HepG2 (cell line): Measurements from ENCODE around the gene NUDT19. TPM values are rescaled to one million over a fixed set of nuclear protein-coding genes. Genes with fewer than 3 reads are reported as not detected.

Experiments
- ATAC-seq: fragments of 200-7000 bp; cut with Tn5 transposase; 3 replicates; pipeline ENCODE4 v1.9.1; 2020; ENCODE audit warnings: mild to moderate bottlenecking, moderate library complexity
- BruUV-seq: library from RNA; stranded (reverse); fragments of 400-500 nt; replicated peaks from 2 replicates; lab custom pipeline; 2021; lab: Mats Ljungman, UMichigan
- CTCF ChIA-PET: fragments of 300-600 bp; formaldehyde crosslinking; extraction: SDS; loops from one replicate; lab custom pipeline; 2021; ENCODE audit warnings: low total read pairs, inconsistent platforms, low intra/inter-chr PET ratio; lab: Yijun Ruan, JAX
- POLR2A ChIA-PET: fragments of 350-600 bp; sonication (Branson Sonifier 250); formaldehyde crosslinking; loops from one replicate; lab custom pipeline; 2020; ENCODE audit warnings: antibody characterized with exemption, inconsistent platforms; lab: Yijun Ruan, JAX
- DNase-seq: peaks from one replicate; pipeline ENCODE4 v3.0.0-alpha.2; 2015; ENCODE audit warnings: low spot score
- FAIRE-seq: peaks from 3 replicates; lab custom pipeline; 2011; peaks lifted over from hg19 to GRCh38; lab: Jason Lieb, UNC
- H2AFZ ChIP-seq: one replicate; pipeline ENCODE4 v1.6.1; 2011; ENCODE audit warnings: low read length, inconsistent platforms
- H3K27ac ChIP-seq: fragments of 300-600 bp; 3 replicates; pipeline ENCODE4 v1.8.0; 2011; ENCODE audit warnings: mixed run types, mild to moderate bottlenecking, mixed read lengths, low read length, inconsistent platforms; ENCODE audit not compliant: insufficient read depth; ENCODE audit errors: extremely low read length
- H3K27me3 ChIP-seq, 2 experiments: fragments of 200-600 bp in 1 of 2; 2 replicates in 1 of 2; 3 replicates in 1 of 2; pipeline versions ENCODE4 v1.6.0 to v1.8.0; 2011; ENCODE audit warnings: low read length in 2 of 2, mild to moderate bottlenecking in 2 of 2, moderate library complexity in 2 of 2, inconsistent platforms in 1 of 2; ENCODE audit not compliant: insufficient read depth in 2 of 2, control insufficient read depth in 1 of 2
- H3K36me3 ChIP-seq, 2 experiments: fragments of 200-600 bp in 1 of 2; replicated peaks in 1 of 2; 2 replicates in 1 of 2; 3 replicates in 1 of 2; pipeline versions ENCODE4 v1.5.1 to v1.8.0; 2011; ENCODE audit warnings: low read length in 2 of 2, inconsistent platforms in 1 of 2; ENCODE audit not compliant: insufficient read depth in 2 of 2, control insufficient read depth in 1 of 2
- H3K4me1 ChIP-seq: 2 replicates; pipeline ENCODE4 v1.5.1; 2012; ENCODE audit warnings: low read length, inconsistent platforms; ENCODE audit not compliant: insufficient read depth
- H3K4me2 ChIP-seq: 2 replicates; pipeline ENCODE4 v1.6.0; 2011; ENCODE audit warnings: low read depth, low read length, inconsistent platforms
- H3K4me3 ChIP-seq, 3 experiments: fragments of 200-600 bp in 1 of 3; sonication (generic), shearing (Covaris generic) in 1 of 3; replicated peaks in 1 of 3; 2 replicates each; pipeline ENCODE4 v1.5.1; 2011 to 2016; ENCODE audit warnings: low read length in 3 of 3, inconsistent platforms in 2 of 3, low read depth in 2 of 3, mild to moderate bottlenecking in 2 of 3, control low read depth in 1 of 3, mixed read lengths in 1 of 3; ENCODE audit not compliant: insufficient read depth in 1 of 3
- H3K79me2 ChIP-seq: one replicate; pipeline ENCODE4 v1.6.1; 2011; ENCODE audit warnings: low read length, inconsistent platforms; ENCODE audit not compliant: insufficient read depth
- H3K9ac ChIP-seq: 2 replicates; pipeline ENCODE4 v1.6.0; 2011; ENCODE audit warnings: mild to moderate bottlenecking, low read depth, low read length, inconsistent platforms; ENCODE audit not compliant: insufficient read depth
- H3K9me3 ChIP-seq: 2 replicates; pipeline ENCODE4 v1.5.1; 2012; ENCODE audit warnings: mild to moderate bottlenecking, low read length
- H4K20me1 ChIP-seq: 2 replicates; pipeline ENCODE4 v1.6.0; 2011; ENCODE audit warnings: inconsistent platforms, mild to moderate bottlenecking, low read length, moderate library complexity; ENCODE audit not compliant: insufficient read depth
- HDAC6 ChIP-seq: fragments of 200-600 bp; sonication (generic); IDR thresholded peaks from 2 replicates; pipeline ENCODE4 v1.7.0; 2017; ENCODE audit warnings: mild to moderate bottlenecking, antibody characterized with exemption, low read length, low read depth
- KAT2B ChIP-seq: fragments of 150-350 bp; IDR thresholded peaks from 2 replicates; pipeline ENCODE4 v1.6.1; 2014; ENCODE audit warnings: low read depth, low read length, borderline replicate concordance
- MED1 ChIP-seq: sonication (generic); formaldehyde crosslinking; IDR thresholded peaks from 2 replicates; pipeline ENCODE4 v1.4.0; 2020; ENCODE audit warnings: missing genetic modification reagents
- ZNF101 ChIP-seq: sonication (generic); formaldehyde crosslinking; IDR thresholded peaks from 2 replicates; pipeline ENCODE4 v1.4.0; 2020; ENCODE audit warnings: mild to moderate bottlenecking, low read depth, missing genetic modification reagents, borderline replicate concordance
- ZNF562 ChIP-seq: sonication (generic); formaldehyde crosslinking; IDR thresholded peaks from 2 replicates; pipeline ENCODE4 v1.8.0; 2022; ENCODE audit warnings: missing genetic modification reagents, borderline replicate concordance
- ZNF713 ChIP-seq: sonication (generic); formaldehyde crosslinking; IDR thresholded peaks from 2 replicates; pipeline ENCODE4 v1.4.0; 2020; ENCODE audit warnings: mild to moderate bottlenecking, missing genetic modification reagents
- ZNF75D ChIP-seq: sonication (generic); formaldehyde crosslinking; IDR thresholded peaks from 2 replicates; pipeline ENCODE4 v1.8.1; 2023; ENCODE audit warnings: missing genetic modification reagents, mild to moderate bottlenecking, borderline replicate concordance
- ZNF883 ChIP-seq: sonication (generic); formaldehyde crosslinking; IDR thresholded peaks from 2 replicates; pipeline ENCODE4 v1.5.1; 2020; ENCODE audit warnings: mild to moderate bottlenecking, missing genetic modification reagents; ENCODE audit errors: not compliant biosample characterization
- WGBS: methylation state at CpG from one replicate; pipeline ENCODE4 v1.1.6; 2017; ENCODE audit warnings: low lambda C conversion rate; 5-methylcytosine and 5-hydroxymethylcytosine counted together
- in situ Hi-C: cut with HindIII; loops from 2 replicates; pipeline ENCODE4 v1.10.0; 2017; ENCODE audit warnings: low pct_unique_long_range_greater_than_20kb; ENCODE audit not compliant: extremely low pct_ligation_motif_present
- intact Hi-C: fragments of 100-400 bp; cut with micrococcal nuclease; formaldehyde crosslinking; loops from one replicate; pipeline ENCODE4 v1.10.0; 2022; ENCODE audit not compliant: unreplicated experiment
- polyA plus RNA-seq, 8 experiments: library from polyadenylated mRNA; depleted of rRNA in 3 of 8; stranded (reverse) in 7 of 8; unstranded in 1 of 8; fragments of >200 nt; fragmentation: Illumina TruSeq in 4 of 8; extraction: Trizol in 4 of 8; gene quantifications; 2 replicates each; pipeline versions ENCODE4 v1.2.1 to v1.2.3, GENCODE V29; 2011 to 2016; ENCODE audit warnings: low read depth in 4 of 8, missing spikeins in 1 of 8, mixed read lengths in 1 of 8; ENCODE audit not compliant: insufficient read depth in 1 of 8
- total RNA-seq, 5 experiments: library from RNA; depleted of rRNA; stranded (reverse); fragments of >200 nt; fragmentation: Illumina TruSeq; extraction: Trizol; gene quantifications; 2 replicates each; pipeline ENCODE4 v1.2.3, GENCODE V29; 2016; ENCODE audit warnings: low read depth in 1 of 5
- TF ChIP-seq, protein P1 (sequence below): sonication (generic); formaldehyde crosslinking; IDR thresholded peaks from 2 replicates; pipeline ENCODE4 v1.4.0; 2020; ENCODE audit warnings: missing genetic modification reagents
- TF ChIP-seq, protein P2 (sequence below): sonication (generic); formaldehyde crosslinking; IDR thresholded peaks from 2 replicates; pipeline ENCODE4 v1.4.0; 2020; ENCODE audit warnings: missing genetic modification reagents, borderline replicate concordance

The NUDT19 gene
- total and polyA plus RNA-seq, 2 of the 13 experiments (the other 11 are each of a cell fraction or from before 2014, with no cell fraction given): 3.1 to 3.6 TPM

DNA sequence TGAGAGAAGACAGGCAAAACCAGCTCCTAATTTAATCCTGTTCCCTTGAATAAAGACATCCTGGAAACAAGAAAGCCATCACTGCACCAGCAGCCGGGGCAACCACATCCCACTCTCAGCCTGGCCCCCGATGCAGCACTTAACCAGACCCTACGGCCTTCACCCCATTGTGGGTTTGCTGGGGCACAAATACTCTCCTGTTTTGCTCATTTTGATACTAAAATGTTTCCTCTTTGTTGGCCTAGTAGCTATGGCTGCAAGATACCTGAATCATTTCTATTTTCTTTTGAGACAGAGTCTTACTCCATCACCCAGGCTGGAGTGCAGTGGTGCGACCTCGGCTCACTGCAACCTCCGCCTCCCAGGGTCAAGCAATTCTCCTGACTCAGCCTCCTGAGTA lies 45.1 kb upstream of the NUDT19 start:
- ChIA-PET CTCF (no interaction called here), POLR2A (no interaction called here)
- in situ Hi-C loops: no loop called here
- H3K27me3 ChIP-seq: no peaks in the 10 kb centered on the region
- H4K20me1 ChIP-seq: no peaks in the 10 kb centered on the region
- ATAC-seq: no peak
- TF ChIP-seq, protein P1, sequence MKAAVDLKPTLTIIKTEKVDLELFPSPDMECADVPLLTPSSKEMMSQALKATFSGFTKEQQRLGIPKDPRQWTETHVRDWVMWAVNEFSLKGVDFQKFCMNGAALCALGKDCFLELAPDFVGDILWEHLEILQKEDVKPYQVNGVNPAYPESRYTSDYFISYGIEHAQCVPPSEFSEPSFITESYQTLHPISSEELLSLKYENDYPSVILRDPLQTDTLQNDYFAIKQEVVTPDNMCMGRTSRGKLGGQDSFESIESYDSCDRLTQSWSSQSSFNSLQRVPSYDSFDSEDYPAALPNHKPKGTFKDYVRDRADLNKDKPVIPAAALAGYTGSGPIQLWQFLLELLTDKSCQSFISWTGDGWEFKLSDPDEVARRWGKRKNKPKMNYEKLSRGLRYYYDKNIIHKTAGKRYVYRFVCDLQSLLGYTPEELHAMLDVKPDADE: no peak
- no peak for TF ChIP-seq HDAC6
- no peak for TF ChIP-seq MED1 (CRISPR knock-in tag)
- TF ChIP-seq KAT2B: no peak
- TF ChIP-seq ZNF883 (CRISPR knock-in tag): no peak
- TF ChIP-seq, all 625 proteins: peak for 0
- no peak overlapping the region for H3K9ac ChIP-seq
- 98% methylated on average over 6 of the region's 6 CpGs for WGBS
- FAIRE-seq: no peak
- intact Hi-C loops: no loop called here
- H3K4me1 ChIP-seq: no peaks in the 10 kb centered on the region
- no peaks in the 10 kb centered on the region for H3K9me3 ChIP-seq
- H3K36me3 ChIP-seq: peaks cover 21 to 51% of the 10 kb centered on the region in 2 experiments; a peak in 4 of 5 replicates
- DNase-seq: no peak
- no peak overlapping the region for H3K4me2 ChIP-seq
- H3K79me2 ChIP-seq: no peaks in the 10 kb centered on the region
- no TSS peak for BruUV-seq
- H3K4me3 ChIP-seq: no peak overlapping the region
- no peak overlapping the region for H2AFZ ChIP-seq
- no peak overlapping the region for H3K27ac ChIP-seq

DNA sequence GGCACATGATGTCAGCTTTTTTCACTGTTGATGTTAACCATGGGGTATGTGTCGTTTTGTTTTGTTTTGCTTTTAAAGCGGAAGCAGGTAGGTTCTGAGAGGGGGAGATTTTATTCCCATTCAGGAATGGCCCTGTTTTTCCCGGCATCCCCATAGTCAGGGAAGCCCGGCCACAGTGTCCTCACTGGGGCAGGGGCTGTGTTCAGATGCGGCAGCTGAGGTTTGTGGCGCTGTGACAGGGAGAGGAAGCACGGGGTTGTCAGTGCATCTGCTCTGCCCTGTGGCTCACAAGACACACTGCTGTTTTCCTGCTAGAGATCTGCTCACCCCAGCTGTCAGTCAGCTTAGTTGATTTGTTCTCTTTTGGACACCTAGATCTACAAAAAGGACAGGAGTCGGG lies 44.3 kb upstream of the NUDT19 start:
- Histone ChIP-seq H3K9ac (no peak overlapping the region), H3K27me3 (no peaks in the 10 kb centered on the region), H3K4me3 (no peak overlapping the region), H3K9me3 (no peaks in the 10 kb centered on the region), H4K20me1 (no peaks in the 10 kb centered on the region), H2AFZ (no peak overlapping the region), H3K27ac (no peak overlapping the region), H3K4me2 (no peak overlapping the region), H3K79me2 (no peaks in the 10 kb centered on the region), H3K4me1 (no peaks in the 10 kb centered on the region), H3K36me3 (peaks cover 19 to 45% of the 10 kb centered on the region in 2 experiments; a peak in 4 of 5 replicates)
- DNase-seq (no peak), FAIRE-seq (no peak), ATAC-seq (no peak)
- POLR2A ChIA-PET: no interaction called here
- intact Hi-C loops: no loop called here
- in situ Hi-C loops: no loop called here
- CTCF ChIA-PET: no interaction called here
- BruUV-seq: no TSS peak
- 92% methylated on average over 7 of the region's 8 CpGs for WGBS
- no peak for TF ChIP-seq ZNF713 (CRISPR knock-in tag)
- TF ChIP-seq, protein P2, sequence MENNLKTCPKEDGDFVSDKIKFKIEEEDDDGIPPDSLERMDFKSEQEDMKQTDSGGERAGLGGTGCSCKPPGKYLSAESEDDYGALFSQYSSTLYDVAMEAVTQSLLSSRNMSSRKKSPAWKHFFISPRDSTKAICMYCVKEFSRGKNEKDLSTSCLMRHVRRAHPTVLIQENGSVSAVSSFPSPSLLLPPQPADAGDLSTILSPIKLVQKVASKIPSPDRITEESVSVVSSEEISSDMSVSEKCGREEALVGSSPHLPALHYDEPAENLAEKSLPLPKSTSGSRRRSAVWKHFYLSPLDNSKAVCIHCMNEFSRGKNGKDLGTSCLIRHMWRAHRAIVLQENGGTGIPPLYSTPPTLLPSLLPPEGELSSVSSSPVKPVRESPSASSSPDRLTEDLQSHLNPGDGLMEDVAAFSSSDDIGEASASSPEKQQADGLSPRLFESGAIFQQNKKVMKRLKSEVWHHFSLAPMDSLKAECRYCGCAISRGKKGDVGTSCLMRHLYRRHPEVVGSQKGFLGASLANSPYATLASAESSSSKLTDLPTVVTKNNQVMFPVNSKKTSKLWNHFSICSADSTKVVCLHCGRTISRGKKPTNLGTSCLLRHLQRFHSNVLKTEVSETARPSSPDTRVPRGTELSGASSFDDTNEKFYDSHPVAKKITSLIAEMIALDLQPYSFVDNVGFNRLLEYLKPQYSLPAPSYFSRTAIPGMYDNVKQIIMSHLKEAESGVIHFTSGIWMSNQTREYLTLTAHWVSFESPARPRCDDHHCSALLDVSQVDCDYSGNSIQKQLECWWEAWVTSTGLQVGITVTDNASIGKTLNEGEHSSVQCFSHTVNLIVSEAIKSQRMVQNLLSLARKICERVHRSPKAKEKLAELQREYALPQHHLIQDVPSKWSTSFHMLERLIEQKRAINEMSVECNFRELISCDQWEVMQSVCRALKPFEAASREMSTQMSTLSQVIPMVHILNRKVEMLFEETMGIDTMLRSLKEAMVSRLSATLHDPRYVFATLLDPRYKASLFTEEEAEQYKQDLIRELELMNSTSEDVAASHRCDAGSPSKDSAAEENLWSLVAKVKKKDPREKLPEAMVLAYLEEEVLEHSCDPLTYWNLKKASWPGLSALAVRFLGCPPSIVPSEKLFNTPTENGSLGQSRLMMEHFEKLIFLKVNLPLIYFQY (CRISPR knock-in tag): no peak
- TF ChIP-seq ZNF101 (CRISPR knock-in tag): no peak
- TF ChIP-seq ZNF75D (CRISPR knock-in tag): no peak
- no peak for TF ChIP-seq ZNF562 (CRISPR knock-in tag)
